MCF 10A (cell line): ENCODE results near the gene FBXL14. TPM values are rescaled to one million over a fixed set of nuclear protein-coding genes. Genes with fewer than 3 reads are reported as not detected.
A peak's percentile ranks its signal among the peaks of the same experiment; 100 is the strongest.

ENCODE experiments used
- BruUV-seq: library from RNA; stranded (reverse); fragments of 400-500 nt; replicated peaks from 2 replicates; lab custom pipeline; 2021; lab: Mats Ljungman, UMichigan
- CTCF ChIA-PET: fragments of 300-600 bp; sonication (Branson Sonifier 250); formaldehyde crosslinking; extraction: SDS; loops from one replicate; lab custom pipeline; 2021; ENCODE audit warnings: antibody characterized with exemption, inconsistent platforms; lab: Yijun Ruan, JAX
- POLR2A ChIA-PET: fragments of 300-600, 350-650 bp; sonication (Branson Sonifier 250); formaldehyde crosslinking; extraction: SDS; loops from one replicate; lab custom pipeline; 2020; ENCODE audit warnings: antibody characterized with exemption, inconsistent platforms; lab: Yijun Ruan, JAX
- DNase-seq: peaks from one replicate; pipeline ENCODE4 v3.0.0-alpha.2; 2018; ENCODE audit not compliant: unreplicated experiment
- H3K27ac Mint-ChIP-seq: one replicate; pipeline ENCODE4 v1.8.0; 2022; ENCODE audit warnings: mild to moderate bottlenecking, low read depth, mixed read lengths; ENCODE audit not compliant: unreplicated experiment
- H3K27me3 Mint-ChIP-seq: one replicate; pipeline ENCODE4 v1.8.0; 2022; ENCODE audit warnings: mixed read lengths; ENCODE audit not compliant: insufficient read depth, unreplicated experiment
- H3K36me3 Mint-ChIP-seq: one replicate; pipeline ENCODE4 v1.8.0; 2022; ENCODE audit warnings: mild to moderate bottlenecking, moderate library complexity, mixed read lengths; ENCODE audit not compliant: insufficient read depth, unreplicated experiment
- H3K4me1 Mint-ChIP-seq: one replicate; pipeline ENCODE4 v1.8.0; 2022; ENCODE audit warnings: mixed read lengths; ENCODE audit not compliant: insufficient read depth, unreplicated experiment
- H3K4me3 Mint-ChIP-seq: one replicate; pipeline ENCODE4 v1.8.0; 2022; ENCODE audit warnings: mild to moderate bottlenecking, moderate library complexity, mixed read lengths; ENCODE audit not compliant: unreplicated experiment
- H3K9me3 Mint-ChIP-seq: one replicate; pipeline ENCODE4 v1.8.0; 2022; ENCODE audit warnings: mixed read lengths; ENCODE audit not compliant: unreplicated experiment
- intact Hi-C: fragments of 100-400 bp; cut with micrococcal nuclease; formaldehyde crosslinking; loops from 2 replicates; pipeline ENCODE4 v1.14.1; 2022
- total RNA-seq: library from RNA; stranded (reverse); gene quantifications from 2 replicates; pipeline ENCODE4 v1.2.3, GENCODE V29; 2022
- TF ChIP-seq, protein P1 (sequence below): fragments of 200-600 bp; IDR thresholded peaks from one replicate; pipeline ENCODE4 v1.8.0; 2022; ENCODE audit warnings: antibody characterized with exemption, mild to moderate bottlenecking; ENCODE audit not compliant: unreplicated experiment

FBXL14 gene
- total RNA-seq, 1 experiment from 2014 or later, result 9.4 TPM

DNA sequence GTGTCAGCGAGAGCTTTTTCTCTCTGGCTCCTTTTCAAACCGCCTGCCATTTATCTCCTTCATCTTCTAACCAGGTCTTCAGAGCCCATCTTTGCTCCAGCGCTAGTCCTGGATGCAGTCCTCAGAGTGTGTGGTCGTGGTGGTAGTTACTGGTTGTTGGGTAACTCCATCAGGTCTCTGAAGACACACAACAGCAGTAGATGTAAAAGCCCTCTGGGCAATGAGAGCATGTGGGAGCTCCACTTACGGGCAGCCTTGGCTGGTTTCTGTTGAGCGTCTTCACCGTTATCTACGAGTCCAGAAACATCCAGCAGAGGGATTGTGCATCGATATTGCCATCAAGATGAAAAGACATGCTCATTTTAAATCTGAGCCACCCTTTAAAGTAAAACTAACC is 61.2 kb downstream of the FBXL14 start:
- Mint-ChIP-seq H3K27ac (no peak overlapping the region), H3K27me3 (peaks cover 28% of the 10 kb centered on the region), H3K9me3 (no peaks in the 10 kb centered on the region), H3K4me1 (peaks cover 1% of the 10 kb centered on the region), H3K4me3 (no peak overlapping the region), H3K36me3 (no peaks in the 10 kb centered on the region)
- ChIA-PET CTCF (interaction anchor here (0.9 kb wide), 1 partner anchor 50 kb away, joined by 3 read pairs; no protein-coding TSS in a partner anchor), POLR2A (no interaction called here)
- no peak for DNase-seq
- TF ChIP-seq, protein P1, sequence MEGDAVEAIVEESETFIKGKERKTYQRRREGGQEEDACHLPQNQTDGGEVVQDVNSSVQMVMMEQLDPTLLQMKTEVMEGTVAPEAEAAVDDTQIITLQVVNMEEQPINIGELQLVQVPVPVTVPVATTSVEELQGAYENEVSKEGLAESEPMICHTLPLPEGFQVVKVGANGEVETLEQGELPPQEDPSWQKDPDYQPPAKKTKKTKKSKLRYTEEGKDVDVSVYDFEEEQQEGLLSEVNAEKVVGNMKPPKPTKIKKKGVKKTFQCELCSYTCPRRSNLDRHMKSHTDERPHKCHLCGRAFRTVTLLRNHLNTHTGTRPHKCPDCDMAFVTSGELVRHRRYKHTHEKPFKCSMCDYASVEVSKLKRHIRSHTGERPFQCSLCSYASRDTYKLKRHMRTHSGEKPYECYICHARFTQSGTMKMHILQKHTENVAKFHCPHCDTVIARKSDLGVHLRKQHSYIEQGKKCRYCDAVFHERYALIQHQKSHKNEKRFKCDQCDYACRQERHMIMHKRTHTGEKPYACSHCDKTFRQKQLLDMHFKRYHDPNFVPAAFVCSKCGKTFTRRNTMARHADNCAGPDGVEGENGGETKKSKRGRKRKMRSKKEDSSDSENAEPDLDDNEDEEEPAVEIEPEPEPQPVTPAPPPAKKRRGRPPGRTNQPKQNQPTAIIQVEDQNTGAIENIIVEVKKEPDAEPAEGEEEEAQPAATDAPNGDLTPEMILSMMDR, result no peak
- intact Hi-C loops, result no loop called here
- no TSS peak for BruUV-seq

DNA sequence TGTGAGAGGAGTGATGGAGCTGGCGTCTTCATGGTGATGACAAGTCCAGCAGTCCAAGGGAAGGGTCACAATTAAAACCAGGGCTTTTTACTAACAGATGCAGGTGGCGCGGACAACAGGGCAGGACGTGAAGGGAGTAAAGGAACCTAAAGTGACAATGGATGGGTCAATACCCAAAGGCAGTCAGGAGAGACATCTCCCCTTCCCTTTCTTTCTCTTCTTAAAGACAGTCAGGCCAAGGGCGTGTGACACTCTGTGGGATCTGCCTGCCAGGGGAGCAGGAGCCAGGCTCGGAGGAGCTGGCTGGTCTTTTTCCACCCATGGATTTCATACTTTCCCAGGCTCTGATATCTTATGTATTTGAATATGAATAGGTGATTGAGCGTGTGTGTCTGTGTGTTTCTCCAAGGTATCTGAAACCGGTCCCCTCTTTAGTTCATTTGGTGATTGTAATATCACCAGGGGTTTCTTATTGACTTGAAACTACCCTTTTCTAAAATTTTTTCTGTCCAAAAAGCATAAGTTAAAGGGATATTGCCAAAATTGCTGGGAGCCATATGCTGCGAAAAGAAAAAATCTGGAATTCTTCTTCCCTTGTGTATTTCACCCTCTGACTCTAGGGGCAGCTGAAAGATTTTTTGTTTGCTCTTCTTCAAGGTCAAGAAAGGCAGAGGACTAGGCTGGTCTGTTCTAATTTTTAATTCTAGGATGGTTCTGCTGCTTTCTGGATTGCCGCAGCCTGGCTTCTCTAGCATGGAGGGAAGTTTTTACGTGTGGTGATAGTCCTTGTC is 61.8 kb downstream of the FBXL14 start:
- Mint-ChIP-seq H3K27me3 (peaks cover 28% of the 10 kb centered on the region), H3K27ac (no peak overlapping the region), H3K36me3 (no peaks in the 10 kb centered on the region), H3K4me1 (peaks cover 7% of the 10 kb centered on the region), H3K9me3 (no peaks in the 10 kb centered on the region), H3K4me3 (no peak overlapping the region)
- no TSS peak for BruUV-seq
- TF ChIP-seq, protein P1, result no peak
- DNase-seq, result no peak
- CTCF ChIA-PET, result interaction anchor here (0.6 to 0.9 kb wide), 3 partner anchors 16 to 572 kb away, joined by 3 read pairs; no protein-coding TSS in a partner anchor
- intact Hi-C loops, result no loop called here
- POLR2A ChIA-PET, result interaction anchor here (0.6 kb wide), 1 partner anchor 12 kb away, joined by 3 read pairs; no protein-coding TSS in a partner anchor

DNA sequence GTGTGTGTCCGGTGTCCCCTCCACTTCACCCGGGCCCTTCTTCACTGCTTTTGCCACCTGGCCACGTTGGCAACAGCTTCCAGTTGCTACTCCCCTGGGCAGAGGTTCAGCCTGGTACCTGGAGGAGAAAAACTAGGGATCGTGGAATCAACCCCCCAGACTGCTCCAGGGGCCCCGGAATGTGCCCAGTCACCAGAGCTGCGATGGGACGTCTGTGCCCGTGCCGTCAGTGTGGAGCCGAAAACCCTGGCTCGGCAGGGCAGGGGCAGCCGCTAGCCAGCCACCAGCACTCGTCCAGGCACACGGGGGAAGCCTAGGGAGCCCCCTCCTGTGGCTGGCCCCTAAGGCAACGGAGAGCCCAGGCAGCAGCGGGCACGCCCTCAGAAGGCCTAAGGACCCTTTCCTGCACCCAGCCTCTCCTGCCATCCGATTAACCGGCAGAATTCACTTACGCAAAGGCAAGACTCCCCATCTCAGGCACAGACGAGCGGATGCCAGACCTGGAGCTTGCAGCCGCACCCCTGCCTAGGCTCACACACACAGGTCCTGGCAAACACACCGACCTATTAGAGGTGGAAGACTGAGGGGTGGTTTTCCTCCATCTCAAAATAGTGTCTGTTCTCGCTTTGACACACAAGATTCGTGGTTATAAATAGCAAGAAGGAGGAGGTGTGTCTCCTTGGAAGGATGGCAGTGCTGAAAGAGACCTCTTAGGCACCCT is 62.6 kb downstream of the FBXL14 start:
- intact Hi-C loops, result no loop called here
- ChIA-PET POLR2A (interaction anchor here (0.6 kb wide), 1 partner anchor 11 kb away, joined by 3 read pairs; no protein-coding TSS in a partner anchor), CTCF (interaction anchor here (0.6 to 0.7 kb wide), 2 partner anchors 15 to 572 kb away, joined by 3 read pairs; no protein-coding TSS in a partner anchor)
- DNase-seq, result no peak
- TF ChIP-seq, protein P1, result no peak
- no TSS peak for BruUV-seq
- H3K36me3 Mint-ChIP-seq, result no peaks in the 10 kb centered on the region
- peaks cover 28% of the 10 kb centered on the region for H3K27me3 Mint-ChIP-seq
- peaks cover 10% of the 10 kb centered on the region for H3K4me1 Mint-ChIP-seq
- H3K4me3 Mint-ChIP-seq, result peak overlapping the region; percentile 36
- H3K9me3 Mint-ChIP-seq, result no peaks in the 10 kb centered on the region
- no peak overlapping the region for H3K27ac Mint-ChIP-seq

DNA sequence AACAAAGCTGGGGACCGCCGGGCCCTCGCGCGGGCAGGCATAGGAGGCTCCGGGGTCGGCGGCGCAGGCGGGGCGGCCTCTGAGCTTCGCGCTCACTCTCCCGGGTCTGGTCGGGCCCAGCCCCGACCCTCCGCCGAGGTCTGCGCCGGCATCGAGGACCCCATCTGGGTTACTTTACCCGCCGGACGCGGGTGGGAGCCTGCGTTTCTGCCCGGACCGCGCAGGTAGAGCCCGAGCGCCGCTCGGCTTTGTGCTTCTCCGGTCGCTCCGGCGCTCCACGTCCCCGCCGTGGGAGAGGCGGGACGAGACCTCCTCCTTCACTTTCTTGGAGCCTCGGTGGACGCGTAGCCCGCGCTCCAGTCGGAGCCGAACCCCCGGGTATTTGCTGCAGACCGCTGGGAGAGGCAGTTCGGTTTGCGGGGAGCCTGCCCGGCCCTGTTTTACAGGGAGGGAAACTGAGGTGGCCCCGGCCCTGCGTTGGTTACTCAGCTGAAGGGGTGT is 63.2 kb downstream of the FBXL14 start:
- peaks cover 28% of the 10 kb centered on the region for H3K27me3 Mint-ChIP-seq

More for the DNA sequence above, 63.2 kb downstream of the FBXL14 start:
- TF ChIP-seq, protein P1, result no peak
- ChIA-PET POLR2A (no interaction called here), CTCF (no interaction called here)
- H3K4me3 Mint-ChIP-seq, result peak overlapping the region; percentile 36
- intact Hi-C loops, result no loop called here
- no TSS peak for BruUV-seq
- DNase-seq, result no peak
- H3K9me3 Mint-ChIP-seq, result no peaks in the 10 kb centered on the region
- H3K27ac Mint-ChIP-seq, result no peak overlapping the region
- H3K36me3 Mint-ChIP-seq, result no peaks in the 10 kb centered on the region
- H3K4me1 Mint-ChIP-seq, result peaks cover 10% of the 10 kb centered on the region
